ENCODE data around the gene KLF9. TPM values are rescaled to one million over a fixed set of nuclear protein-coding genes. Genes with fewer than 3 reads are reported as not detected.
A peak's percentile ranks its signal among the peaks of the same experiment; 100 is the strongest.

The KLF9 gene
- total and polyA plus RNA-seq, 9 of the 15 experiments (the other 6 are each of a cell fraction or from before 2014, with no cell fraction given), result 3.3 to 11.9 (median 6.9) TPM

DNA sequence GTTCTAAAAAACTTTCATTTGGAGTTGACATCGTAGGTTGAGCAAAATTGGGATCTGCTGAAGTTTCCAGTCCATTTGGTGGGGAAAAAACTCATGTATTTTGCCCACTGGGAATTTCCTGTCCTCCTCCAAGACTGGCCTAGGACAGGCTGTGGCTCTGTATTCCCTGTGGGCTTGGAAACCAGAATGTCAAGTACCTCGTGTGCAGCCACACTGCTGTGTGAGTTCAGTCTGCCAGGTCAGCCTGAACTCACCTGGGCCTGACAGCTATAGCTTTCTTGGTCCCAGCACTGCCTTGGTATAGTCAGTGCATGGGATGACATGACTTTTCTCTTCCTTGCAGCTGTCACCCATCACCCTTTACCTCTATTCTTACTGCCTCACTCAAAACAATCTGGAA, 35.0 kb upstream of the KLF9 start:
- no TSS peak for BruUV-seq (replicated peaks)
- no peaks in the 10 kb centered on the region for H4K20me1 ChIP-seq (replicated peaks; ENCODE audit: control insufficient read depth, insufficient read depth, low read length)
- intact Hi-C loops (cut with micrococcal nuclease), result no loop called here
- no peaks in the 10 kb centered on the region for H3K36me3 ChIP-seq (ENCODE audit: control insufficient read depth, insufficient read depth, low read length)
- no peaks in the 10 kb centered on the region for H3K9me1 ChIP-seq (ENCODE audit: control insufficient read depth, insufficient read depth, low read length)
- H3K27me3 ChIP-seq (ENCODE audit: control insufficient read depth in 2 of 2, insufficient read depth in 2 of 2, low read length in 2 of 2), result no peaks in the 10 kb centered on the region
- WGBS (ENCODE audit: insufficient coverage, low coverage, missing lambda C conversion rate), result 39% methylated on average over 2 of the region's 2 CpGs
- H3K4me3 ChIP-seq, result no peak overlapping the region
- no peak overlapping the region for H3K9ac ChIP-seq (ENCODE audit: insufficient read depth in 1 of 2, low read depth in 2 of 2, low read length in 2 of 2)
- in situ Hi-C loops (cut with MboI), result no loop called here
- H3K4me2 ChIP-seq (ENCODE audit: insufficient read depth, low read length), result no peak overlapping the region
- ATAC-seq (peak; percentile 40; the same call in 2 of the 3 replicates), DNase-seq (ENCODE audit: extremely low read depth in 1 of 4, low spot score in 3 of 4) (no peak), FAIRE-seq (no peak)
- H3K4me1 ChIP-seq (replicated peaks in 1 of 2; ENCODE audit: control insufficient read depth in 2 of 2, insufficient read depth in 2 of 2, low read length in 2 of 2), result no peaks in the 10 kb centered on the region; a peak in 3 of 5 replicates
- H3K79me2 ChIP-seq (ENCODE audit: control insufficient read depth, insufficient read depth, low read length), result no peaks in the 10 kb centered on the region
- no peaks in the 10 kb centered on the region for H3K9me3 ChIP-seq (replicated peaks; ENCODE audit: control insufficient read depth, insufficient read depth, low read depth, low read length)
- TF ChIP-seq HNRNPH1 (optimal IDR thresholded peaks at IDR 0.05; ENCODE audit: low read depth, low read length) (no peak), CTBP1 (IDR thresholded peaks at IDR 0.05; ENCODE audit: borderline replicate concordance) (no peak), ZFP30 (CRISPR knock-in tag; IDR thresholded peaks at IDR 0.05; ENCODE audit: borderline replicate concordance) (no peak), SOX6 (IDR thresholded peaks at IDR 0.05) (no peak)
- TF ChIP-seq, protein P1, sequence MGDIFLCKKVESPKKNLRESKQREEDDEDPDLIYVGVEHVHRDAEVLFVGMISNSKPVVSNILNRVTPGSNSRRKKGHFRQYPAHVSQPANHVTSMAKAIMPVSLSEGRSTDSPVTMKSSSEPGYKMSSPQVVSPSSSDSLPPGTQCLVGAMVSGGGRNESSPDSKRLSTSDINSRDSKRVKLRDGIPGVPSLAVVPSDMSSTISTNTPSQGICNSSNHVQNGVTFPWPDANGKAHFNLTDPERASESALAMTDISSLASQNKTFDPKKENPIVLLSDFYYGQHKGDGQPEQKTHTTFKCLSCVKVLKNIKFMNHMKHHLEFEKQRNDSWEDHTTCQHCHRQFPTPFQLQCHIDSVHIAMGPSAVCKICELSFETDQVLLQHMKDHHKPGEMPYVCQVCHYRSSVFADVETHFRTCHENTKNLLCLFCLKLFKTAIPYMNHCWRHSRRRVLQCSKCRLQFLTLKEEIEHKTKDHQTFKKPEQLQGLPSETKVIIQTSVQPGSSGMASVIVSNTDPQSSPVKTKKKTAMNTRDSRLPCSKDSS (IDR thresholded peaks at IDR 0.05; ENCODE audit: low read depth, partially characterized antibody), result no peak
- TF ChIP-seq, protein P2, sequence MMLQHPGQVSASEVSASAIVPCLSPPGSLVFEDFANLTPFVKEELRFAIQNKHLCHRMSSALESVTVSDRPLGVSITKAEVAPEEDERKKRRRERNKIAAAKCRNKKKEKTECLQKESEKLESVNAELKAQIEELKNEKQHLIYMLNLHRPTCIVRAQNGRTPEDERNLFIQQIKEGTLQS (IDR thresholded peaks at IDR 0.05), result no peak
- TF ChIP-seq, protein P2 (CRISPR knock-in tag; conservative IDR thresholded peaks at IDR 0.05), result no peak
- no peak overlapping the region for H3K27ac ChIP-seq (ENCODE audit: extremely low read depth, low read depth, low read length)
- ChIA-PET POLR2A (interaction anchor here (0.9 to 1.2 kb wide), 3 partner anchors 11 to 35 kb away, joined by 4 to 9 read pairs (median 4); partner anchors contain the start of gene KLF9), CTCF (ENCODE audit: low intra/inter-chr PET ratio) (no interaction called here)
- H2AFZ ChIP-seq (ENCODE audit: low read depth, low read length), result 0 out of 2 replicates have a peak overlapping the region, but pooled peaks have one; percentile 33
